ENCODE results near the gene KANK4.
"Not testable (repeated sequence)": the region's sequence is repeated elsewhere in the genome, so short reads cannot be mapped to it uniquely, and the experiment has no call there.

The KANK4 gene

GRCh38 chr1:62263006-62263813 lies 56.0 kb downstream of the KANK4 start:
- H3K9me3 Mint-ChIP-seq: no peaks in the 10 kb centered on the region
- no peak overlapping the region for H3K27ac Mint-ChIP-seq
- no peak overlapping the region for H3K4me3 Mint-ChIP-seq
- DNase-seq: no peak
- H3K36me3 Mint-ChIP-seq: no peaks in the 10 kb centered on the region
- peaks cover 20% of the 10 kb centered on the region for H3K27me3 Mint-ChIP-seq
- no peaks in the 10 kb centered on the region for H3K4me1 Mint-ChIP-seq
- CTCF ChIA-PET: interaction anchor here (0.8 to 1.1 kb wide), 2 partner anchors 10 to 78 kb away, joined by 3 read pairs; no protein-coding TSS in a partner anchor

GRCh38 chr1:62260688-62261087 lies 58.5 kb downstream of the KANK4 start:
- Mint-ChIP-seq H3K27me3 (peaks cover 20% of the 10 kb centered on the region), H3K9me3 (no peaks in the 10 kb centered on the region), H3K27ac (no peak overlapping the region), H3K36me3 (no peaks in the 10 kb centered on the region), H3K4me3 (no peak overlapping the region), H3K4me1 (no peaks in the 10 kb centered on the region)
- CTCF ChIA-PET: no interaction called here
- DNase-seq: no peak

GRCh38 chr1:62259551-62259950 lies 59.7 kb downstream of the KANK4 start:
- CTCF ChIA-PET: no interaction called here
- Mint-ChIP-seq H3K27ac (no peak overlapping the region), H3K4me1 (no peaks in the 10 kb centered on the region), H3K9me3 (no peaks in the 10 kb centered on the region), H3K36me3 (no peaks in the 10 kb centered on the region), H3K4me3 (no peak overlapping the region), H3K27me3 (peaks cover 20% of the 10 kb centered on the region)
- no peak for DNase-seq

- no peaks in the 10 kb centered on the region for H3K36me3 Mint-ChIP-seq
- no peak overlapping the region for H3K4me3 Mint-ChIP-seq
- no peak overlapping the region for H3K27ac Mint-ChIP-seq
- no peaks in the 10 kb centered on the region for H3K4me1 Mint-ChIP-seq
- H3K9me3 Mint-ChIP-seq: no peaks in the 10 kb centered on the region
- no peaks in the 10 kb centered on the region for H3K27me3 Mint-ChIP-seq
- DNase-seq: no peak
- CTCF ChIA-PET: no interaction called here
These were observed 69.0 kb downstream of the KANK4 start for GRCh38 chr1:62250126-62250726.

- DNase-seq: no peak
These were observed 71.7 kb downstream of the KANK4 start for GRCh38 chr1:62247391-62248168.

GRCh38 chr1:62245201-62245600 lies 74.0 kb downstream of the KANK4 start:
- CTCF ChIA-PET: no interaction called here
- DNase-seq: no peak
- Mint-ChIP-seq H3K36me3 (no peaks in the 10 kb centered on the region), H3K9me3 (no peaks in the 10 kb centered on the region), H3K27me3 (no peaks in the 10 kb centered on the region), H3K27ac (no peak overlapping the region), H3K4me1 (no peaks in the 10 kb centered on the region), H3K4me3 (no peak overlapping the region)

More at GRCh38 chr1:62247391-62248168, 71.7 kb downstream of the KANK4 start:
- CTCF ChIA-PET: no interaction called here
- no peak overlapping the region for H3K27ac Mint-ChIP-seq
- H3K27me3 Mint-ChIP-seq: no peaks in the 10 kb centered on the region
- no peaks in the 10 kb centered on the region for H3K36me3 Mint-ChIP-seq
- no peaks in the 10 kb centered on the region for H3K4me1 Mint-ChIP-seq
- no peak overlapping the region for H3K4me3 Mint-ChIP-seq
- H3K9me3 Mint-ChIP-seq: no peaks in the 10 kb centered on the region

GRCh38 chr1:62244380-62244779 lies 74.9 kb downstream of the KANK4 start:
- H3K27me3 Mint-ChIP-seq, DNase-seq, H3K36me3 Mint-ChIP-seq, H3K4me1 Mint-ChIP-seq, CTCF ChIA-PET, H3K27ac Mint-ChIP-seq, H3K4me3 Mint-ChIP-seq, H3K9me3 Mint-ChIP-seq: not testable (repeated sequence)

GRCh38 chr1:62241371-62242131 lies 77.7 kb downstream of the KANK4 start:
- no peaks in the 10 kb centered on the region for H3K4me1 Mint-ChIP-seq
- peaks cover 3% of the 10 kb centered on the region for H3K27me3 Mint-ChIP-seq
- H3K4me3 Mint-ChIP-seq: no peak overlapping the region
- no peak for DNase-seq
- H3K27ac Mint-ChIP-seq: no peak overlapping the region
- CTCF ChIA-PET: no interaction called here
- H3K36me3 Mint-ChIP-seq: no peaks in the 10 kb centered on the region
- no peaks in the 10 kb centered on the region for H3K9me3 Mint-ChIP-seq

- Mint-ChIP-seq H3K4me3 (no peak overlapping the region), H3K27ac (no peak overlapping the region), H3K4me1 (no peaks in the 10 kb centered on the region), H3K27me3 (peaks cover 3% of the 10 kb centered on the region), H3K9me3 (no peaks in the 10 kb centered on the region), H3K36me3 (no peaks in the 10 kb centered on the region)
- no peak for DNase-seq
- CTCF ChIA-PET: no interaction called here
These were observed 78.4 kb downstream of the KANK4 start for GRCh38 chr1:62240651-62241370.

GRCh38 chr1:62239652-62240403 lies 79.4 kb downstream of the KANK4 start:
- CTCF ChIA-PET, H3K27me3 Mint-ChIP-seq: not testable (repeated sequence)

GRCh38 chr1:62238507-62238906 lies 80.7 kb downstream of the KANK4 start:
- H3K27ac Mint-ChIP-seq: no peak overlapping the region
- CTCF ChIA-PET: no interaction called here
- no peak overlapping the region for H3K4me3 Mint-ChIP-seq
- no peaks in the 10 kb centered on the region for H3K4me1 Mint-ChIP-seq
- no peaks in the 10 kb centered on the region for H3K9me3 Mint-ChIP-seq
- H3K36me3 Mint-ChIP-seq: no peaks in the 10 kb centered on the region
- H3K27me3 Mint-ChIP-seq: peaks cover 3% of the 10 kb centered on the region
- DNase-seq: no peak

More at GRCh38 chr1:62239652-62240403, 79.4 kb downstream of the KANK4 start:
- H3K27ac Mint-ChIP-seq, DNase-seq, H3K9me3 Mint-ChIP-seq, H3K4me1 Mint-ChIP-seq, H3K4me3 Mint-ChIP-seq, H3K36me3 Mint-ChIP-seq: not testable (repeated sequence)

- Mint-ChIP-seq H3K27me3 (peaks cover 3% of the 10 kb centered on the region), H3K27ac (no peak overlapping the region), H3K4me3 (no peak overlapping the region), H3K9me3 (no peaks in the 10 kb centered on the region), H3K4me1 (no peaks in the 10 kb centered on the region), H3K36me3 (no peaks in the 10 kb centered on the region)
- CTCF ChIA-PET: no interaction called here
- DNase-seq: no peak
These were observed 81.3 kb downstream of the KANK4 start for GRCh38 chr1:62237950-62238374.

- H3K9me3 Mint-ChIP-seq: no peaks in the 10 kb centered on the region
- H3K4me1 Mint-ChIP-seq: no peaks in the 10 kb centered on the region
- CTCF ChIA-PET: no interaction called here
- no peak overlapping the region for H3K4me3 Mint-ChIP-seq
- no peaks in the 10 kb centered on the region for H3K36me3 Mint-ChIP-seq
- DNase-seq: no peak
- H3K27ac Mint-ChIP-seq: no peak overlapping the region
- H3K27me3 Mint-ChIP-seq: peaks cover 3% of the 10 kb centered on the region
These were observed 81.9 kb downstream of the KANK4 start for GRCh38 chr1:62237361-62237760.
